Duodenal mucosa (tissue), 2 donors: ENCODE results near the gene CDH2.

ENCODE experiments used
- H3K27ac ChIP-seq: one replicate; pipeline ENCODE4 v1.7.0; 2013; ENCODE audit warnings: low read depth, low read length
- H3K27me3 ChIP-seq, 2 donors: one replicate each; pipeline ENCODE4 v1.7.0; 2013; ENCODE audit warnings: low read length in 2 of 2, control low read depth in 1 of 2; ENCODE audit not compliant: insufficient read depth in 2 of 2, control insufficient read depth in 1 of 2
- H3K36me3 ChIP-seq, 2 donors: one replicate each; pipeline ENCODE4 v1.7.0; 2013; ENCODE audit warnings: low read length in 2 of 2, control low read depth in 1 of 2; ENCODE audit not compliant: insufficient read depth in 2 of 2, control insufficient read depth in 1 of 2
- H3K4me1 ChIP-seq, 2 donors: one replicate each; pipeline ENCODE4 v1.7.0; 2013; ENCODE audit warnings: low read length in 2 of 2, control low read depth in 1 of 2; ENCODE audit not compliant: insufficient read depth in 2 of 2, control insufficient read depth in 1 of 2
- H3K4me3 ChIP-seq, 2 donors: one replicate each; pipeline ENCODE4 v1.7.0; 2013; ENCODE audit warnings: low read length in 2 of 2, low read depth in 1 of 2
- H3K9ac ChIP-seq, 2 donors: one replicate each; pipeline ENCODE4 v1.7.0; 2013; ENCODE audit warnings: low read length in 2 of 2, low read depth in 1 of 2
- H3K9me3 ChIP-seq, 2 donors: one replicate each; pipeline ENCODE4 v1.7.0; 2013; ENCODE audit warnings: low read length in 2 of 2, control low read depth in 1 of 2; ENCODE audit not compliant: control insufficient read depth in 1 of 2

The CDH2 gene

GRCh38 chr18:27985832-27986231 is 191.1 kb downstream of the CDH2 start:
- Histone ChIP-seq H3K27me3 (no peaks in the 10 kb centered on the region), H3K36me3 (no peaks in the 10 kb centered on the region), H3K4me1 (no peaks in the 10 kb centered on the region)

DNA sequence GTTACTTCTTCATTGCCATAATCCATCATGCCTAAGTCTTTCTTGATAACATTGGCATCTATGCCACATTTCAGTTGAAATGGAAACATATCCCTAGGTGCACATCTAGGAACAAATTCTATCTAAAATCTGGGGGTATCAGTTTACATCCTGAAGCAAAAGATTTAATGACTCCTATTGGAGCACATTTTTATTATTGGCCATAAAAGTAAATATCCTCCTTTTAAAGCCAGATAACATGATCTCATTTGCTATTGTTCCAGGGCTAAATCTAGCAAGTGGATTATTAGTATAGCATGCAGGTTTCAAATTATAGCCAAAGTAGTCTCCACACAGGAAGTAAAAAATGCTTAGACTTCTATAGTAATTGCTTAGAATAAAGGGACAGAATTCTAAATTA is 193.2 kb downstream of the CDH2 start:
- Histone ChIP-seq H3K27ac (no peak overlapping the region), H3K9ac (no peak overlapping the region), H3K4me3 (no peak overlapping the region), H3K36me3 (no peaks in the 10 kb centered on the region), H3K4me1 (no peaks in the 10 kb centered on the region), H3K27me3 (no peaks in the 10 kb centered on the region), H3K9me3 (no peaks in the 10 kb centered on the region)

More at GRCh38 chr18:27985832-27986231, 191.1 kb downstream of the CDH2 start:
- H3K27ac ChIP-seq = no peak overlapping the region
- no peak overlapping the region for H3K4me3 ChIP-seq
- H3K9me3 ChIP-seq = no peaks in the 10 kb centered on the region
- no peak overlapping the region for H3K9ac ChIP-seq

- Histone ChIP-seq H3K4me3 (no peak overlapping the region), H3K27ac (no peak overlapping the region), H3K9me3 (peaks cover 0 to 5% of the 10 kb centered on the region in 2 donors), H3K36me3 (no peaks in the 10 kb centered on the region), H3K9ac (no peak overlapping the region), H3K27me3 (no peaks in the 10 kb centered on the region), H3K4me1 (no peaks in the 10 kb centered on the region)
Measured at GRCh38 chr18:27976806-27977408, 200.0 kb downstream of the CDH2 start.

- Histone ChIP-seq H3K36me3 (no peaks in the 10 kb centered on the region), H3K4me1 (no peaks in the 10 kb centered on the region), H3K4me3 (no peak overlapping the region), H3K27ac (no peak overlapping the region), H3K9me3 (no peaks in the 10 kb centered on the region), H3K27me3 (no peaks in the 10 kb centered on the region), H3K9ac (no peak overlapping the region)
Measured at GRCh38 chr18:27970321-27970720, 206.6 kb downstream of the CDH2 start.

GRCh38 chr18:27969206-27969605 is 207.7 kb downstream of the CDH2 start:
- Histone ChIP-seq H3K9ac (no peak overlapping the region), H3K9me3 (no peaks in the 10 kb centered on the region), H3K4me1 (no peaks in the 10 kb centered on the region), H3K27ac (no peak overlapping the region), H3K36me3 (no peaks in the 10 kb centered on the region), H3K4me3 (no peak overlapping the region), H3K27me3 (no peaks in the 10 kb centered on the region)

DNA sequence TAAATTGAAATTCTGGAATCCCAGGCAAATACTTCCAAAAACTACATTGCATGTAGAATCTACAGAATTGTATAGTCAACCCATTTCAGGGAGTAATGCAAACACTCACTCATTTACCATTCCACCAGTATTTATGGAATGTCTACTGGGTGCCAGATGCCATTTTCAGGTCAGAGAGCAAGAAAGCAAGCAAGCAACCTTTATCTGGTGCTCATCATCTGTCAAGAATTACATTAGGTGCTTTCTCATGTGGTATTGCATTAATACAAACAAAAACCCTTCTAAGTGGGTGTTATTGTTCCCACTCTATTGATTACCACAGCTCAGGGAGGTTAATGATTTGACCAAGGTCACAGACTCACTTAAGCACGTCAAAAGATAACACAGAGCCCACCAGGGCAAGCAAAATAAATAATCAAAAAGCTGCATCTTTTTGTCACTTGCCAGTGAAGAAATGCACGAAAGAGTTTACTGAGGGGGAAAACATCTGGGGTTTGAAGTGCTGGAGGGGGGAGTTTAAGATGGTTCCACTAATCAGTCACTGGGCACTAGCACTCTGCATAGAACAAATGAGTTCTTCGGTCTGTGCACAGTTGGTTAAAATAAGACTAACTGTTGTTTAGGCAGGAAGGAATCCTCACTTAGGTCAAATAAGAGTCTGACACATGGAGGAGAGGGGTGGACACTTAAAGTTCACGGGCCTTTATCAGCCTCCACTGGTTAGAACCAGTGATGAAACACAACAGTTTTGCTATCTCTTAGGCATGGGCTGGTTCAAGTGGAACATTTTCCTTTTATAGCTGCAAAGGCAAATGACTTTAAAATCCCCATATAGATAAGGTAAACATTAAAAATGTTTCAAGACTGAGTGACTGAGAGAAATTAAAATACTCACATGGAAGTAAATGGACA is 208.8 kb downstream of the CDH2 start:
- Histone ChIP-seq H3K9me3 (no peaks in the 10 kb centered on the region), H3K4me1 (no peaks in the 10 kb centered on the region), H3K9ac (no peak overlapping the region), H3K36me3 (no peaks in the 10 kb centered on the region), H3K27ac (no peak overlapping the region), H3K27me3 (no peaks in the 10 kb centered on the region), H3K4me3 (no peak overlapping the region)

- Histone ChIP-seq H3K4me1 (no peaks in the 10 kb centered on the region), H3K9me3 (no peaks in the 10 kb centered on the region)
Measured at GRCh38 chr18:27966881-27967280, 210.0 kb downstream of the CDH2 start.

GRCh38 chr18:27964811-27965210 is 212.1 kb downstream of the CDH2 start:
- Histone ChIP-seq H3K9ac (no peak overlapping the region), H3K9me3 (no peaks in the 10 kb centered on the region), H3K27me3 (no peaks in the 10 kb centered on the region), H3K27ac (no peak overlapping the region), H3K4me1 (no peaks in the 10 kb centered on the region), H3K4me3 (no peak overlapping the region), H3K36me3 (no peaks in the 10 kb centered on the region)

More at GRCh38 chr18:27966881-27967280, 210.0 kb downstream of the CDH2 start:
- H3K36me3 ChIP-seq = no peaks in the 10 kb centered on the region
- no peak overlapping the region for H3K9ac ChIP-seq
- H3K4me3 ChIP-seq = no peak overlapping the region
- H3K27ac ChIP-seq = no peak overlapping the region
- no peaks in the 10 kb centered on the region for H3K27me3 ChIP-seq

DNA sequence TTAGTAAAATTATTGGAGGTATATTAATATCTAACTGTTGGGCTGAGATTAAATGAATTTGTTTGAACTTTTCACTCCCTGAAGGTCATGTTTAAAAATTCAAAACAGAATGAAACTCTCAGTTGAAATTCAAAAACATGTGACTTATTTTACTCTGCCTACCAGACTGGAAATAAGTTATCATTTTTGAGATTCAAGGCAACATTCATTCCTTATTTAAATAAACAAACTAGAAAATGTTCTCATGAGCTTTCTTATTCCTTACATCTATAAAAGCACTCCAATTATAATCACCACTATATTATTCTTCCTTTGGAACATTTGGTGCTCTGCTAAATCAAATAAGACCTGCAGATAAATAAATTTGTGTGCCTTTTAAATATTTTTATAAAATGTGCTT is 217.8 kb downstream of the CDH2 start:
- no peaks in the 10 kb centered on the region for H3K36me3 ChIP-seq
- H3K9ac ChIP-seq = no peak overlapping the region
- no peaks in the 10 kb centered on the region for H3K27me3 ChIP-seq
- no peak overlapping the region for H3K4me3 ChIP-seq
- no peaks in the 10 kb centered on the region for H3K9me3 ChIP-seq
- no peak overlapping the region for H3K27ac ChIP-seq
- no peaks in the 10 kb centered on the region for H3K4me1 ChIP-seq

GRCh38 chr18:27956001-27956640 is 220.8 kb downstream of the CDH2 start:
- Histone ChIP-seq H3K27ac (no peak overlapping the region), H3K4me1 (no peaks in the 10 kb centered on the region), H3K27me3 (no peaks in the 10 kb centered on the region)

More at GRCh38 chr18:27956001-27956640, 220.8 kb downstream of the CDH2 start:
- Histone ChIP-seq H3K36me3 (no peaks in the 10 kb centered on the region), H3K9ac (no peak overlapping the region), H3K9me3 (no peaks in the 10 kb centered on the region), H3K4me3 (no peak overlapping the region)
